ENCODE results near the gene TGFBI. TPM values are rescaled to one million over a fixed set of nuclear protein-coding genes. Genes with fewer than 3 reads are reported as not detected.

Gene TGFBI
- total RNA-seq: 4.2 TPM

GRCh38 chr5:136028782-136029742, at the start of gene TGFBI:
TSS of gene TGFBI (plus strand) at chr5:136028988. CDS start at chr5:136029056, 68 bp downstream.
- DNase-seq: no peak

DNA sequence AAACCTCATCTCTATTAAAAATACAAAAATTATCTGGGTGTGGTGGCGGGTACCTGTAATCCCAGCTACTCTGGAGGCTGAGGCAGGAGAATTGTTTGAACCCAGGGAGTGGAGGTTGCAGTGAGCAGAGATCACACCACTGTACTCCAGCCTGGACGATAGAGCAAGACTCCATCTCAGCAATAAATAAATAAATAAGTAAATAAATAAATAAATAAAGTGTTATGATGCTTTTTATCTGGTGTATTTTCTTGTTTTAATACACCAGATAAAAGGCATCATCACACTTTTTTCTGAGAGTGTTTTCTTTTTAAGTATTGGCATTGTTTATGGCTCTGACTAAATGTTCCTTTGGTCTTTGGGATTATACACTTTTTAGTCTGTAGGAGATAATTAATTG, 49.8 kb upstream of the TGFBI start:
- no peak for DNase-seq

DNA sequence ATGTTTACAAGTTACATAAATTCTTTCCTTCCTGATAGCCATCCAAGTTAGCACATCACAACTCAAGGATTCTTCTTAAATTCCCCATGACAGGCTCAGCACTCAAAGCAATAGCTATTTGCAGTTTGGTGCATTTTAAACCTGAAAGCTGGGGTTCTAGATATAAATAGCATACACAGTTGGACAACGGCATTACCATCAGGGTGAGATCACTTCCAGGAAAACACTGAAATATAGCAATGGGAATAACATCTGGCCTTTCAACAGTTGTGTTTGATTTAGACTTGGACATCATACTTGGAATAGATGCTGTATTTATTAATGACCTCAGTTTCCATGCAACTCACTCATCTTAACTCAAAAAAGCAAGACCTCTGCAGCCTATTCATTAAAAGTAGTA, 49.3 kb upstream of the TGFBI start:
- DNase-seq: no peak

- no peak for DNase-seq
Measured at GRCh38 chr5:135980620-135981019, 48.2 kb upstream of the TGFBI start.

DNA sequence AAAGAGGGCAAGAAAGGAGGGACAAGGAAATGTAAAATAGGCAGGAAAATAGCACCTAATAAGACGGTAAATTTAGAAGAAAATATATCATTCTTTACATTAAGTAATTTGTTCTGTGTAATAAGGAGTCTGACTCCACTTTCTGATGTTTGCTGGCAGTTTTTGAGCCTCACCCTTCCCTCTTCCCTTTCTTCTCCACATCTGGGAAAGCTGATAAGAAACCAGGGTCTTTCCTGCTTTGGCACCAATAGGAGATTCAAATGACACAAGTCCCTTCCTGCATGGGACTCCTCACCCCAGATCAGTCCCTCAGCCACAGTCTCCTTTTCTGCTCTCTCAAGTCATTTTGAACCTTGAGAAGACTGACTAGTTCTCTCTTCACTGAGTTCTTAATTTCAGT, 42.8 kb upstream of the TGFBI start:
- DNase-seq: no peak

DNA sequence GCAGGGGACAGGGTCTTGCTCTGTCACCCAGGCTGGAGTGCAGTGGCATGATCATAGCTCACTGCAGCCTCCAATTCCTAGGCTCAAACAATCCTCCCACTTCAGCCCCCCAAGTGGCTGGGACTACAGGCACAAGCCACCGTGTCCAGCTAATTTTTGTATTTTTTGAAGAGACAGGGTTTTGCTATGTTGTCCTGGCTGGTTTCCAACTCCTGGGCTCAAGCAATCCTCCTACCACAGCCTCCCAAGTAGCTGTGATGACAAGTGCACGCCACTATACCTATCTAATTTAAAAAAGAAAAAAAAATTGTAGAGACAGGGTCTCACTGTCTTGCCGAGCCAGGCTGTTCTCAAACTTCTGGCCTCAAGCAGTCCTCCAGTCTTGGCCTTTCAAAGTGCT, 42.4 kb upstream of the TGFBI start:
- DNase-seq: no peak

DNA sequence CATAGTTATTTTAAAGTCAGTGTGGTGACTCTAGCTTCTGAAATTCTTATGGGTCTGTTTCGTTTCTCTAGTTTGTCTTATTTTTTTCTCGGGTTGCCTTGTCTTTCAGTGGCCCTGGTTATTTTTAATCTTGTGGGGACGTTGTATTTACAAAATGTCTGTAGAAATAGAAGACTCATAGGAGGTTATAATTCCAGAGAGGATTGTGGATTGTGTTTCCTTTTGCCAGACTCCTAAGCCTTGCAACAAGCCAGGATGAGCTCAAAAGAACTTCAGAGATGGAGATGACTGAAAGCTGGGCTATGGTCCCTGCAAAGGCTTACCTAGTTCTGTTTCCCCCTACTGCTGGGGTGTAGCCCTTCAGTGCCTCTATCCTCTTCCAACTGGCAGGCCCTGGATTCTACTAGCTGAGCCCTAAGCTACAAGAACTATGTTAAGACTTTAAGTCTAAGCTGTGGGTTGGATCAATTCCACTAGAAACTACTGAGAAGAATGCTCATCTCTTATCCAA, 41.8 kb upstream of the TGFBI start:
- no peak for DNase-seq

DNA sequence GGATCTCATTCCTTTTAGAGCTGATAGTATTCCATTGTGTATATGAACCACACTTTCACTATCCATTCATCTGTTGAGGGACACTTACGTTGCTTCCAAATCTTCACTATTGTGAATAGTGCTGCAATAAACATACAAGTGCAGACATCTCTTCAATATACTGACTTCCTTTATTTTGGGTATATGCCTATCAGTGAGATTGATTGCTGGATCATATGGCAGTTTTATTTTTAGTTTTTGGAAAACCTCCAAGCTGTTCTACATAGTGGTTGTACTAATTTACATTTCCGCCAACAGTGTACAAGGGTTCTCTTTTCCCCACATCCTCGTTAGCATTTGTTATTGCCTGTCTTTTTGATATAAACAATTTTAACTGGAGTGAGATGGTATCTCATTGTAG, 40.2 kb upstream of the TGFBI start:
- DNase-seq: no peak

- no peak for DNase-seq
Measured at GRCh38 chr5:135989686-135990085, 39.1 kb upstream of the TGFBI start.

DNA sequence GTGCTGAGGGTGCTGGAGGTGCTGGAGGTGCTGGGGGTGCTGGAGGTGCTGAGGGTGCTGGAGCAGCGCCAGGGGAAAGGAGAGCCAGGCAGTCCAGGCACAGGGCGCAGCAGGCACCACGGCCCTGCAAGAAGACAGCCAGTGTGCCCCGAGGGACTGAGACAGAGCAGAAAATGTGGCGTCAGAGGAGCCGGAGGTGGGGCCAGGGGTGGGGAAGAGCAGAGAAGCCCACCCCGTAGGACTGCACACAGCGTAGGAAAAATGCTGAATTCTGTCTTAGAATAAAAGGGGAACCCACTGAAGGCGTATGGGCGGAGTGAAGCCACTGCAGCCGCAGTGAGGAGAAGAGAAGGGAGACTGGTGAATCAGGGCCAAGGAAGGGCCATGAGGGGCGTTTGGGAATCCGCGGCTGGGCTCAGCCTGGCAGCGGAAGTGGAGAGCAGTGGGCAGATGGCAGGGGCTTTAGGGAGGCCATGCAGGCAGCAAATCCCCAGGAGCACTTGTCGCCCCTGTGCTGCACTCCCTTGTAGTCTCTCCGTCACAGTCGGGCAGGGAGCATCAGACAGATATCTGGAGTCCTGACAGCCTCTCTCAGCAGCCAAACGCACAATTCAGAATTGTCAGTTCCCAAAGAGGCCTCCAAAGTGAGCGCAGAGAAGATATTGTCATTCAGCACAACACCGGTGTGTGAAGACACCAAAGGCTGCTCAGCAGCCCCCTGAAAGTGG, 38.1 kb upstream of the TGFBI start:
- DNase-seq: no peak

DNA sequence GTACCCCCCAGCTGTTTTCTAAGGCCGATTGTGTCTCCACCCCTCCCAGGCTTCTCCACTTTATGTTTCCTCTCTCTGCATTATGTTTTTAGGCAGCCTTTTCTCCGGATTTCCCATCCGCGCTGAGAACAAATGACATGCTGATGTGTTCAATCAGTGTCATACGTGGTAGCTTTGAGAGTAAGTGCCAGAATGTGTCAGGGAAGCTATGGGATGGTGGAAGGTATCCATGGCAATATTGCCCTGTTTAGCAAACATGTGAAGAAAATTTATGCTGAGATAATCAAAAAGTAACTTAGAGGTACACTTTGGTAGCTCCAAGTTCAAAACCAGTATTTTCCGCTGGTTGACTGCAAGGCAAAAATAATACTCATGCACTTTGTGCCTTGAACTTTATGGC, 37.4 kb upstream of the TGFBI start:
- no peak for DNase-seq

GRCh38 chr5:135993335-135993879, 35.4 kb upstream of the TGFBI start:
- no peak for DNase-seq

- no peak for DNase-seq
Measured at GRCh38 chr5:135993880-135994636, 34.7 kb upstream of the TGFBI start.

DNA sequence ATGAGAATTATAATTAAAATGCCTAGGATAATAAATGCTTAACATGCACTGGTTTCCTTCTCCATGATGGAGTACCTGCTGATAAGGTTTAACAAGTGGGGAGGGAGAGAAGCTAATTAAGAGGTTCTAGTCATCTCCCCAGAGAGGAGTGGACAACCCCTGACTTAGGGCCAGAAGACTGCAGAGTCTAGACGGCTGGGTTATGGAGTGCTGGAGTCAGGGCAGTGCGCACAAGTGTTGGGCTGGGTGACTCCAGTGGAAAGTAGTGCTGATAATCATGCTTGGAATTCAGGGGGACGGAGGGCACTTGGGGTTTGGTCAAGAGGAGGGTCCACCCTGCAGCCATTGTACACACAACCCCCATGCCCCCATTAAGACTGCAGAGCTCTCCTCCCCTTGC, 32.8 kb upstream of the TGFBI start:
- DNase-seq: no peak

- no peak for DNase-seq
Measured at GRCh38 chr5:135996611-135997010, 32.2 kb upstream of the TGFBI start.

DNA sequence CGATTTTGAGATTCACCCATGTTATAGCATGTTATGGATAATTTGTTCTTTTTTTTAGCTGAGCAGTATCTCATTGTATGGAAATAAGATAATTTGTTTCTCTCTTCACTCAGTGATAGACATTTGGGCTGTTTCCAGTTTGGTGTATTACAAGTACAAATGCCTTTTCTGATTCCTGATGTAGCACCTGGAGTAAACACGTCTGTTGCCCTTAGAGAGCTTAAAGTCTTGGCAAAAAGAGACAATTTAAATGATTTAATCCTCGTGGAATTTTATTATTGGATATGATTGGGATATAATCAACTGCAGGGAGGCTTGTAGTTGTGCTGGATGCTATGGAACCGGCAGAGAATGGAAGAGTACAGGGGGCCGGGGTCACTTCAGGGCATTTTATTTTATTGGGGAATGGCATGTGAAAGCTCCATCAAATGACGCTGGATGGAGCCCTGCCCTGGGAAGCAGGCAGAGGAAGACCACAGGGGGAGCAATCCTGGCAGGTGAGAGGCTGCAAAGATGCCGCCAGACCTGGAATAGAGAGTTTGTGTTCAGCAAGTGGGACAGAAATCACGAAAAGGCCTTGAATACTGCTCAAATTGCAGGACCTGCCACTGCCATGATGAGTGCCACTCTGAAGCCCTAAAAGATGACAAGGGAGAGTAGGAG, 31.0 kb upstream of the TGFBI start:
- DNase-seq: no peak

DNA sequence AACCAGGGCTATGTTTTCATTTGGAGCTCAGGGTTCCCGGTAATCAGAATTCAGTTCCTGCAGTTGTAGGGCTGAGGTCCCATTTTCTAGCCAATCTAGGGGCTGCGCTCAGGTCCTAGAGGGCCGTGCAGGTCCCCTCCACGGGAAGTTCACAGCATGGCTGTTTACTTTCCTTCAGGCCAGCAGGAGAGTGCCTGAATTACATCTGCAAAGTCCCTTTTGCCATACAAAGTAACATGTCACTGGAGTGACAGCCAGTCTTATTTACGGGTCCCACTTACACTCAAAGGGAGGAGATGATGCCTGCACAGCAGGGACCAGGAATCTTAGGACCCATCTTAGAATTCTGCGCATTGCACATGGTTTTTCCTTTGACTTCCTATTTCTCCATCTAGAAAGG, 29.9 kb upstream of the TGFBI start:
- no peak for DNase-seq

- DNase-seq: no peak
Measured at GRCh38 chr5:135999406-136000139, 29.2 kb upstream of the TGFBI start.

GRCh38 chr5:136000147-136000546, 28.6 kb upstream of the TGFBI start:
- no peak for DNase-seq

DNA sequence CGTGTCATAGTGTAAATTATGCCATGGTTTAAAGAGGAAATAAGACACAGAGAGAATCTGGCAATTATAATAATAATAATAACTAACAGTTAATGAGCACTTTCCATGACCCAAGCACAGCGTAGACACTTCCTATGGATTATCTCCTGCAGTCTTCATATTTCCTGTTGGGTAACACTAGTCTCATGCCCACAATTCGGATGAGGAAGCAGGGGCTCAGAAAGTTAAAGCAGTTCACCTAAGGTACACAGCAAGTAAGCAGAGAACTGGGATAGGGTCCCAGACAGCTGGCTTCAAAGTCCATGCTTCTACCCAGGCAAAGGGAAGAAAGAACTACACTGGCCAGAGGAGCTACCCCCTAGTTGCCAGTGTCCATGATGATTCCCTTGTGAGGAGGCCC, 27.9 kb upstream of the TGFBI start:
- DNase-seq: no peak

GRCh38 chr5:136001466-136001981, 27.3 kb upstream of the TGFBI start:
- DNase-seq: no peak

Measured in occipital lobe (tissue), 2 donors.